ES-I3 (cell line): ENCODE measurements around the gene DNAJC8.

Source experiments
- H3K36me3 ChIP-seq: 2 replicates; pipeline ENCODE4 v1.6.1; 2013; ENCODE audit warnings: mild to moderate bottlenecking, low read length, control low read depth, moderate library complexity; ENCODE audit not compliant: insufficient read depth
- H3K4me1 ChIP-seq: 2 replicates; pipeline ENCODE4 v1.6.1; 2013; ENCODE audit warnings: mild to moderate bottlenecking, control low read depth, low read length; ENCODE audit not compliant: insufficient read depth
- H3K9ac ChIP-seq: 2 replicates; pipeline ENCODE4 v1.6.1; 2013; ENCODE audit warnings: low read depth, mild to moderate bottlenecking, low read length, moderate library complexity
- H3K9me3 ChIP-seq: 2 replicates; pipeline ENCODE4 v1.6.1; 2013; ENCODE audit warnings: mild to moderate bottlenecking, low read length, moderate library complexity; ENCODE audit not compliant: control insufficient read depth, insufficient read depth

Gene DNAJC8

GRCh38 chr1:28232558-28233263 lies at the start of gene DNAJC8:
TSS of gene DNAJC8 (minus strand) at chr1:28233029. CDS start at chr1:28232998, 31 bp downstream.
- Histone ChIP-seq H3K4me1 (0 out of 2 replicates have a peak, but pooled peaks cover 7% of the 10 kb centered on the region), H3K9ac (peak within 1 kb of the TSS; percentile 78), H3K36me3 (peaks cover 5% of the 10 kb centered on the region), H3K9me3 (no peaks in the 10 kb centered on the region; the same call in 1 of the 2 replicates)

- H3K9ac ChIP-seq, result no peak overlapping the region
- H3K36me3 ChIP-seq, result peaks cover 37% of the 10 kb centered on the region
- no peaks in the 10 kb centered on the region for H3K9me3 ChIP-seq
- H3K4me1 ChIP-seq, result no peaks in the 10 kb centered on the region
Observed at GRCh38 chr1:28281608-28282425, 49.0 kb upstream of the DNAJC8 start.

- Histone ChIP-seq H3K4me1 (no peaks in the 10 kb centered on the region), H3K9ac (no peak overlapping the region), H3K36me3 (peaks cover 43% of the 10 kb centered on the region), H3K9me3 (no peaks in the 10 kb centered on the region)
Observed at GRCh38 chr1:28280977-28281381, 48.1 kb upstream of the DNAJC8 start.

GRCh38 chr1:28280501-28280900 lies 47.7 kb upstream of the DNAJC8 start:
- H3K36me3 ChIP-seq, result peaks cover 44% of the 10 kb centered on the region
- no peaks in the 10 kb centered on the region for H3K4me1 ChIP-seq

GRCh38 chr1:28279721-28280120 lies 46.9 kb upstream of the DNAJC8 start:
- H3K9me3 ChIP-seq, result no peaks in the 10 kb centered on the region
- H3K4me1 ChIP-seq, result no peaks in the 10 kb centered on the region
- H3K36me3 ChIP-seq, result peaks cover 48% of the 10 kb centered on the region
- H3K9ac ChIP-seq, result no peak overlapping the region

More at GRCh38 chr1:28280501-28280900, 47.7 kb upstream of the DNAJC8 start:
- Histone ChIP-seq H3K9ac (no peak overlapping the region), H3K9me3 (no peaks in the 10 kb centered on the region)

- Histone ChIP-seq H3K9me3 (no peaks in the 10 kb centered on the region), H3K36me3 (peaks cover 57% of the 10 kb centered on the region), H3K9ac (no peak overlapping the region), H3K4me1 (no peaks in the 10 kb centered on the region)
Observed at GRCh38 chr1:28278763-28279162, 45.9 kb upstream of the DNAJC8 start.

GRCh38 chr1:28273216-28273860 lies 40.5 kb upstream of the DNAJC8 start:
- H3K9ac ChIP-seq, result no peak overlapping the region
- no peaks in the 10 kb centered on the region for H3K9me3 ChIP-seq
- no peaks in the 10 kb centered on the region for H3K4me1 ChIP-seq
- peaks cover 57% of the 10 kb centered on the region for H3K36me3 ChIP-seq

- H3K4me1 ChIP-seq, result no peaks in the 10 kb centered on the region
- peaks cover 50% of the 10 kb centered on the region for H3K36me3 ChIP-seq
- no peak overlapping the region for H3K9ac ChIP-seq
- H3K9me3 ChIP-seq, result no peaks in the 10 kb centered on the region
Observed at GRCh38 chr1:28272215-28272852, 39.5 kb upstream of the DNAJC8 start.

- H3K9me3 ChIP-seq, result no peaks in the 10 kb centered on the region
- no peak overlapping the region for H3K9ac ChIP-seq
- peaks cover 34% of the 10 kb centered on the region for H3K36me3 ChIP-seq
- H3K4me1 ChIP-seq, result peaks cover 15% of the 10 kb centered on the region
Observed at GRCh38 chr1:28269529-28269928, 36.7 kb upstream of the DNAJC8 start.

- no peak overlapping the region for H3K9ac ChIP-seq
- H3K9me3 ChIP-seq, result no peaks in the 10 kb centered on the region
- peaks cover 22% of the 10 kb centered on the region for H3K36me3 ChIP-seq
- peaks cover 34% of the 10 kb centered on the region for H3K4me1 ChIP-seq
Observed at GRCh38 chr1:28267633-28268032, 34.8 kb upstream of the DNAJC8 start.

GRCh38 chr1:28266920-28267322 lies 34.1 kb upstream of the DNAJC8 start:
- H3K36me3 ChIP-seq, result peaks cover 15% of the 10 kb centered on the region
- no peaks in the 10 kb centered on the region for H3K9me3 ChIP-seq
- peaks cover 35% of the 10 kb centered on the region for H3K4me1 ChIP-seq
- H3K9ac ChIP-seq, result no peak overlapping the region

GRCh38 chr1:28265577-28265976 lies 32.7 kb upstream of the DNAJC8 start:
- H3K4me1 ChIP-seq, result peaks cover 39% of the 10 kb centered on the region
- peaks cover 11% of the 10 kb centered on the region for H3K36me3 ChIP-seq
- no peaks in the 10 kb centered on the region for H3K9me3 ChIP-seq
- no peak overlapping the region for H3K9ac ChIP-seq

- Histone ChIP-seq H3K9ac (no peak overlapping the region; the same call in 1 of the 2 replicates), H3K36me3 (peaks cover 7% of the 10 kb centered on the region; the same call in 1 of the 2 replicates), H3K4me1 (peaks cover 39% of the 10 kb centered on the region), H3K9me3 (no peaks in the 10 kb centered on the region)
Observed at GRCh38 chr1:28264897-28265296, 32.1 kb upstream of the DNAJC8 start.

- H3K9ac ChIP-seq, result peak overlapping the region; percentile 100
Observed at GRCh38 chr1:28260803-28261174, 28.0 kb upstream of the DNAJC8 start.

More at GRCh38 chr1:28260803-28261174, 28.0 kb upstream of the DNAJC8 start:
- no peaks in the 10 kb centered on the region for H3K9me3 ChIP-seq
- H3K36me3 ChIP-seq, result peaks cover 7% of the 10 kb centered on the region; the same call in 1 of the 2 replicates
- peaks cover 39% of the 10 kb centered on the region for H3K4me1 ChIP-seq
